IPS-NIHi7 (cell line): ENCODE measurements around the gene AVP.
"Not testable (repeated sequence)": the region's sequence is repeated elsewhere in the genome, so short reads cannot be mapped to it uniquely, and the experiment has no call there.

ENCODE experiments used
- DNase-seq: peaks from one replicate; pipeline ENCODE4 v3.0.0; 2012; ENCODE audit warnings: mixed read lengths; ENCODE audit errors: extremely low spot score

Gene AVP

DNA sequence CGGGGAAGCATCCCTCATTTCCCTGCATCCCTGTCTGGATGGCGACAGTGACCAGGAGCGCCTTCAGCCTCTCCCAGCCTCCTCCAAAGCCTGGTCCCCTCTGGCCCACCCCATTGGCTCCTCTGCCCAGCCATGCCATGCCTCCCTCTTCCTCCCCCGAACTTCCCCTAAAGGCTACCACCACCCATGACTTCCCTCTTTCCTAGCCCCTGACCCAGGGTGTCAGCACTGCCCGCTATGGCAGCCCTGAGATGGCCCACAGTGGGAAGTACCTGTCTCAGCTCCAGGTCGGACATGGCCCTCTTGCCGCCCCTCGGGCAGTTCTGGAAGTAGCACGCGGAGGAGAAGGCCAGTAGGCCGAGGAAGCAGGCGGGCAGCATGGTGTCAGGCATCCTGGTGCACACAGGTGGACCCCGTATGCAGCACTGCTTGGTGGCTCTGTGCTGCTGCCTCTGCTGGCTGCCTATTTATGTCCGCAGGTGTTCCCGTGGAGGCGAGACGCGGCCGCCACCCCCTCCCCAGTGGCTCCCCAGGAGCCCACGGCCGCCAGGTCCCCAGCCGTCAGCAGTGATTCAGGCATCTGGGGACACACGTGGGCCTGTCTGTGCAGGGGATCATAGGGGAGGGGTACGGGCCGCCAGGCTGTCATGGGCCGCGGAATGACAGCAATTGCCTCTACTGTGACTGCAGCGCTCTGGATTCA lies at the start of gene AVP:
Gene AVP, minus strand, starts transcription at position 442 of the 703 bp plus-strand sequence. Its CDS starts 50 bp downstream, at position 392.
- no peak for DNase-seq

DNA sequence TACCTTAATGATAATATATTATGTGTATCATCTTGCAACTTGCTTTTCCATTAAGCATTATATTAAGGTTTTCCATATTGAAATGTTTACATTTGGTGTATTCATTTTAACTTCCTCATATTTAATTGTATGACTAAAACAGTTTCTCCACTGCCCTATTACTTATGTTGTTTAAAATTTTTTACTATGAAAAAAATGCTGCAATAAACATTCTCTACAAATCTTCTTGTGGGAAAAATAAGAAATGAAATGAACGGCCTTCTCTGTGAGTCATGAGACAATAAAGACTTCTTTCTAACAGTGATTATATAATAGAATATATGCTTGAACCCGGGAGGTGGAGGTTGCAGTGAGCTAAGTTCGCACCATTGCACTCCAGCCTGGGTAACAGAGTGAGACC lies 49.6 kb upstream of the AVP start:
- no peak for DNase-seq

GRCh38 chr20:3133155-3133554 lies 48.6 kb upstream of the AVP start:
- DNase-seq: no peak

DNA sequence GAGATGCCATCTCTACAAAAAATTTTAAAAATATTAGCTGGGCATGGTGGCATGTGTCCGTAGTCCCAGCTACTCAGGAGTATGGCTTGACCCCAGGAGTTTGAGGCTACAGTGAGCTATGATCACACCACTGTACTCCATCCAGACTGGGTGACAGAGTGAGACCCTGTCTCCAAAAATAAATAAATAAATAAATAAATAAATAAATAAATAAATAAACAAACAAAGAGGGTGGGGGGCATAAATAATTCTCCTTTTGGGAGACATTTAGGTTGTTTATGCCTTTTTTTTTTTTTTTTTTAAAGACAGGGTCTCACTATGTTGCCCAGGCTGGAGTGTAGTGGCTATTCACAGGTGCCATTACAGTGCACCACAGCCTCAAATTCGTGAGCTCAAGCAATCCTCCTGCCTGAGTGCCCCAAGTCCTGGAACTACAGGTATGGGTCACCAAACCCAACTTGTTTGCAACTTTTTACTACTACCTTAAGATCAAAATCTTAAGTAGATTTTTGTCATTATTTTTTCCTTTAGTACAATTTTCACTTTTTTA lies 45.6 kb upstream of the AVP start:
- DNase-seq: no peak

DNA sequence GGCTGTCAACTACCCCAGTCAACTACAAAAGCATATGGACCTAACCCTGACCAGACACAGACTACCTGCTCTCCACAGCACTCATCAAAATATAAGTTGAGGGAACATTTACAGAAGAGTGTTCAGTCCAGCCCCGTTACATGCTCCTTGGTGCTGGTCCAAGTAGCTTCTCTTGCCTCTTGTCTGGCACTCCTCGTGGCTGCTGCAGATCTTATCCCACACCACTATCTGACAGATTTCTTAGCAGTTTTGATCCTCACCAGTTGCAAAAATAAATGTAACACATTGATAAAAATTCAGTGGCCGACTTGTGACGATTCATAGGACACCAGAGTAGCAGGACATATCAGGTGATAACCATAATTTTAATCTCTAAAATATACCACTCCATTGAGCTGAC lies 44.6 kb upstream of the AVP start:
- no peak for DNase-seq

- no peak for DNase-seq
Measured at GRCh38 chr20:3128275-3128984, 43.9 kb upstream of the AVP start.

- no peak for DNase-seq
Measured at GRCh38 chr20:3126527-3126859, 42.0 kb upstream of the AVP start.

DNA sequence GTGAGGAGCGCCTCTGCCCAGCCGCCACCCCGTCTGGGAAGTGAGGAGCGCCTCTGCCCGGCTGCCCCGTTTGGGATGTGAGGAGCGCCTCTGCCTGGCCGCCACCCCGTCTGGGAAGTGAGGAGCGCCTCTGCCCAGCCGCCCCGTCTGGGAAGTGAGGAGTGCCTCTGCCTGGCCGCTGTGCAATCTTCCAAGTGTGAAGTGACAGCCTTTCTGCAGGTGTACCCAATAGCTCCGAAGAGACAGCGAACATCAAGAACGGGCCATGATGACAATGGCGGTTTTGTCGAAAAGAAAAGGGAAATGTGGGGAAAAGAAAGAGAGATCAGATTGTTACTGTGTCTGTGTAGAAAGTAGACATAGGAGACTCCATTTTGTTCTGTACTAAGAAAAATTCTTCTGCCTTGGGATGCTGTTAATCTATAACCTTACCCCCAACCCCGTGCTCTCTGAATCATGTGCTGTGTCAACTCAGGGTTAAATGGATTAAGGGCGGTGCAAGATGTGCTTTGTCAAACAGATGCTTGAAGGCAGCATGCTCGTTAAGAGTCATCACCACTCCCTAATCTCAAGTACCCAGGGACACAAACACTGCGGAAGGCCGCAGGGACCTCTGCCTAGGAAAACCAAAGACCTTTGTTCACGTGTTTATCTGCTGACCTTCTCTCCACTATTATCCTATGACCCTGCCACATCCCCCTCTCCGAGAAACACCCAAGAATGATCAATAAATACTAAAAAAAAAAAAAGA lies 41.4 kb upstream of the AVP start:
- not testable (repeated sequence) for DNase-seq

GRCh38 chr20:3124773-3125560 lies 40.4 kb upstream of the AVP start:
- not testable (repeated sequence) for DNase-seq

GRCh38 chr20:3124163-3124562 lies 39.6 kb upstream of the AVP start:
- not testable (repeated sequence) for DNase-seq

- no peak for DNase-seq
Measured at GRCh38 chr20:3123542-3123941, 39.0 kb upstream of the AVP start.

DNA sequence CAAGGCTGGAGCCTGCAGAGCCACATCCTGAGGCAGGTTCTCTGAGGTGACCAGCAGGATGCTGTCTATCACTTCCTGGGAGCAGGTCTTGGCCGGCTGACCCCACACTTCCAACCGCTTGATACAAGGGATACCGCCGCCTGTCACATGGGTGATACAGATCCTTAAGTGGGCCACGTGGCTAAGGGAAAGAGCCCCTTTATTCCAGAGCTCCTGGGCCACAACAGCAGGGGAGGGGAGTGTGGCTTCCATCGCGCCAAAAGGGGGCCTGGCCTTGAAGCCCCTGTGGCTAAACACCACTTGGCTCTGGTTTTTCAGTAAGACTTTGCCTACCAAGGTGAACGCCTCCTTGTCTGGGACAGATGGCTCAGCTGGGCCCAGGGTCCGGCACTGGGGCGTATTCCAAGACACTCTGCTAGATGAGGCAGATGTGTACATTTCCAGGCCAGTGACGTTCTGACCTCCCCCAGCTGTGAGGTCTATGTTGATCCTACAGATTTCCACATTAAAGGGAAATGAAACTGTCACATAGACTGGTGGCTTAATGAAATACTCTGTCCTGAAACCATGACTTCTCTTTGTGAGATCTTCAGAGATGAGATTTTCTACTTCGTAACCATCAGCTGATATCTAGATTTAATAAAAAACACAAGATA lies 37.6 kb upstream of the AVP start:
- DNase-seq: no peak

DNA sequence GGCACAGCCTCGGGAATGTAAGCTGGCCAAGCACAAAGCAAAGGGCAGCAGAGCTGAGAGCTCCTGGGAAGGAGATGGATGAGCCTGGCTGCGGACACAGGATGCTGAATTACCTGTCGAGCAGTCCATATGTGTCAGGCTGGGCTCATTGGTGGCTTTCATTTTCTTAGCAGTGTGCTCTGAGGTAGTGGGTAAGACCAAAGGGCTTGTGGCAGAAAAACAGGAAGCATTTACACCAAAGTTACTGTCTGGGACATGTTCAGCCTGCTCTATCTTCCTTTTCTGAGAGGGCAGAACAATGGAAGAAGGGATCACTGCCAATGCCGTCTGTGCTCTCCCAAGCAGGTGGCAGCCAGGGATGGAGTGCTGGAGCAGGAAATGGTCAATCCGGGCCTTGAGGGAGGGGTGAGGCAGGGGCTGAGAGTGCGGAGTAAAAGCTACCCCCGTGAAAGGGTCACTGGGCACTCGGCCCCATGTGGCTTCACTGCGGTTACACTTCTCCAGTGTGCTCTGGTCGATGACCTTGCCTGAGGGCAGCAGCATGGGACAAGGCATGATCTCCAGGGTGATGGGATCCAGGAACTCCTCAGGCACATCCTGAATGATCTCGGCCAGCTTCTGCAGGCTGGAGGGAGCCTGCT lies 36.9 kb upstream of the AVP start:
- no peak for DNase-seq

DNA sequence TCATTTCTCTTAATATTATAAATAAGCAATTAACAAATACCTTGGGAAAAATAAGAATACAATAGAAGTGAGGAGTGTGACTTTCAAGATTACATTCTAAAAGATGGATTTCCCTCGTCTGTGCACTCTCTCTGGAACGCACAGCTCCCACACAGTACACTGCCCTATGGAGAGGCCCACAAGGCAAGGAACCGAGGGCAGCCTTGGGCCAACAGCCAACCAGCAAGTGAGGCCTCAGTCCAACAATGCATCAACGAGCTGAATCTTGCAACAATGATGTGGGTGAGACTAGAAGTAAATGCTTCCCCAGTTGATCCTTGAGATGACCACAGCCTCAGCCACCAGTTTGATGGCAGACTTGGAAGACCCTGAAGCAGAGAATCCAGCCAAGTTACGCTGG lies 34.5 kb upstream of the AVP start:
- DNase-seq: no peak

- peak; percentile 52 for DNase-seq
Measured at GRCh38 chr20:3117839-3118379, 33.4 kb upstream of the AVP start.

DNA sequence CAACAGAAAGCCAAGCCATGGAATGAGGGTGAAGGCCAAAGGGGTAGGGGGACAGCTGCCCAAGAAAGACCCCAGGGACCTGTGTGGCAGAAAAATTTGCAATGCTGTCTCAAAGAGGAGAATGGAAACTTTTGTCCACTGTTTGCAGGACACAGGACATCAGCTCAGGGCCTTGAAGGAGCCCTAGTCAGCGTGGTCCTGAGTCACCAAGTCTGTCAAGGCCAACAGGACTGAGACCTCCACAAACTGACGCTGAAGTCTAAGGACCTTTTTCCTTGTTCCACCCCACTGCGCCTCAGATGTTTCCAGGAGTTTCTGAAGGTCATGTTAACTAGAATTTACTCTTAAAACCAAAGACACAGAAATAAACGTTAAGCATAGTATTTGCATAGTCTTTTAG lies 31.8 kb upstream of the AVP start:
- no peak for DNase-seq

GRCh38 chr20:3115190-3116107 lies 30.9 kb upstream of the AVP start:
- DNase-seq: peak; percentile 96

GRCh38 chr20:3111995-3112394 lies 27.5 kb upstream of the AVP start:
- DNase-seq: no peak

DNA sequence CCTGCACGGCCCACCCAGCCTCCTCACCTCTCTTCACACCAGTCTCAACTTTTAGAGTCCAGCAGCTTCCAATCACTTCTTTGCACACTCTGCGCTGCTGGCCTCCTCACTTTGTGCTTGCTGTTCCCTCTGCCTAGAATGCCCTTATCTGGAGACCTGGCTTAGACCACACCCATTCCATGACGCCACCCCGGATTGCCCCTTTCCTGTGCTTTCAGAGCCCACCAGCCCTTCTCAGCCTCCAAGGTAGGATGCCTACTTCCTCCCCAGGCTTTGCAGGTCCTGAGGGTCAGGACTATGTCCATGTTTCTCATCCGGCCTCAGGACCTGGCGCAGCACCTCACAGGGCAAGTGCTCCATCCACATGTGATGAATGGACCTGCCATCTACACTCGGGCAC lies 27.0 kb upstream of the AVP start:
- DNase-seq: no peak
